Ovary (tissue), 9 donors: ENCODE data around the gene SRCAP. TPM values are rescaled to one million over a fixed set of nuclear protein-coding genes. Genes with fewer than 3 reads are reported as not detected.

Experiments
- DNase-seq, 5 donors: peaks; one replicate each; pipeline ENCODE4 v3.0.0-alpha.2; 2019 to 2020
- H3K27ac ChIP-seq, 2 donors: fragments of 200-600 bp; one replicate each; pipeline versions ENCODE4 v1.5.1 to v1.8.0; 2019 to 2022
- H3K27me3 ChIP-seq: fragments of 200-600 bp; one replicate; pipeline ENCODE4 v1.8.0; 2022
- H3K36me3 ChIP-seq: fragments of 200-600 bp; sonication (generic); one replicate; pipeline ENCODE4 v1.5.1; 2019
- H3K4me1 ChIP-seq: one replicate; pipeline ENCODE4 v1.8.1; 2013; ENCODE audit warnings: mild to moderate bottlenecking, moderate library complexity; ENCODE audit not compliant: insufficient read depth
- H3K4me3 ChIP-seq: fragments of 200-600 bp; sonication (generic); one replicate; pipeline ENCODE4 v1.5.1; 2017
- H3K9me3 ChIP-seq, 2 donors: fragments of 200-600 bp in 1 of 2; sonication (generic) in 1 of 2; one replicate each; pipeline versions ENCODE4 v1.5.1 to v1.8.1; 2013 to 2019; ENCODE audit warnings: mild to moderate bottlenecking in 1 of 2, moderate library complexity in 1 of 2
- CTCF ChIP-seq, 3 donors: fragments of 450-650 bp in 2 of 3; fragments of 200-600 bp in 1 of 3; IDR thresholded peaks; one replicate each; pipeline versions ENCODE4 v1.5.1 to v1.8.0; 2016 to 2022; ENCODE audit warnings: antibody characterized with exemption in 3 of 3, mild to moderate bottlenecking in 1 of 3
- EP300 ChIP-seq: sonication (generic); formaldehyde crosslinking; IDR thresholded peaks from one replicate; pipeline ENCODE4 v1.6.1; 2017; ENCODE audit warnings: antibody characterized with exemption
- POLR2A ChIP-seq: fragments of 450-650 bp; IDR thresholded peaks from one replicate; pipeline ENCODE4 v1.6.1; 2017; ENCODE audit warnings: antibody characterized with exemption, mild to moderate bottlenecking, moderate library complexity
- WGBS, 3 donors: extraction: QIAGEN DNeasy Blood & Tissue Kit in 1 of 3; methylation state at CpG; one replicate each; pipeline versions ENCODE4 v1.1.5 to v1.1.7; 2013 to 2017; 5-methylcytosine and 5-hydroxymethylcytosine counted together
- intact Hi-C, 4 donors: fragments of 100-400 bp; cut with DNase I; formaldehyde crosslinking; loops; one replicate each; pipeline versions ENCODE4 v1.11.0 to v1.15.1; 2022 to 2023
- polyA plus RNA-seq, 2 donors: library from polyadenylated mRNA; stranded (reverse); fragments of 200-250 nt in 1 of 2; fragments of 350-450 nt in 1 of 2; fragmentation: Illumina TruSeq in 1 of 2; extraction: RNeasy Lipid Tissue Mini Kit (QIAGEN cat#74804) in 1 of 2; gene quantifications; one replicate each; pipeline ENCODE4 v1.2.3, GENCODE V29; 2013 to 2014
- total RNA-seq, 7 donors: library from RNA; depleted of rRNA in 2 of 7; stranded (reverse); fragments of >200 nt in 2 of 7; fragmentation: NEBNext Ultra II Directional in 3 of 7; extraction: Animal tissue kit (Norgen Biotek cat#: 25700) in 3 of 7; gene quantifications; one replicate each; pipeline versions ENCODE4 v1.1.0 to v1.2.4, GENCODE V29; 2016 to 2023
- donor health status: DM: no; HTN: no; CAD: no; lungs with moderate emphysema.
- donor health status: DM: no; HTN: no; CAD: no.
- donor health status: Bipolar disorder and iron deficiency.
- donor health status: DM: yes; HTN: yes; CAD: no.
- donor health status: DM: no; HTN: no; CAD: no.
- donor health status: DM: yes; HTN: yes; CAD: no.

The SRCAP gene
- total and polyA plus RNA-seq, 9 donors: 11.4 to 73.1 (median 46.1) TPM

GRCh38 chr16:30761928-30762902 is 63.2 kb downstream of the SRCAP start, which contains the start of the genes CFAP119 and RNF40:
Gene CFAP119, minus strand, starts transcription at chr16:30762062. Its CDS starts 314 bp downstream, at chr16:30761748.
Gene RNF40, plus strand, starts transcription at chr16:30762322. Its CDS starts 224 bp downstream, at chr16:30762546.
- intact Hi-C loops: no loop called here
- DNase-seq: peak; percentile 96 to 98 (median 97)
- peak within 1 kb of the TSS; percentile 70 to 90 for H3K27ac ChIP-seq
- peak within 1 kb of the TSS; percentile 63 for H3K4me3 ChIP-seq
- H3K36me3 ChIP-seq: no peaks in the 10 kb centered on the region
- H3K27me3 ChIP-seq: no peaks in the 10 kb centered on the region
- H3K9me3 ChIP-seq: no peaks in the 10 kb centered on the region
- peaks cover 6% of the 10 kb centered on the region for H3K4me1 ChIP-seq
- WGBS, 3 donors: 0 to 1% (median 0%) methylated on average over 60 of the region's 60 CpGs
- TF ChIP-seq EP300: no peak
- peak; percentile 94 for TF ChIP-seq POLR2A
- peak in 1 of 3 donors; percentile 24 for TF ChIP-seq CTCF (IDR thresholded peaks at IDR 0.05)

GRCh38 chr16:30762991-30763725 is 64.2 kb downstream of the SRCAP start:
- Histone ChIP-seq H3K4me3 (peak overlapping the region; percentile 63), H3K36me3 (no peaks in the 10 kb centered on the region), H3K9me3 (no peaks in the 10 kb centered on the region), H3K4me1 (peaks cover 6% of the 10 kb centered on the region), H3K27me3 (no peaks in the 10 kb centered on the region), H3K27ac (no peak overlapping the region)
- 50 to 58% (median 54%) methylated on average over 15 of the region's 15 CpGs for WGBS, 3 donors
- TF ChIP-seq CTCF (IDR thresholded peaks at IDR 0.05) (no peak), EP300 (no peak), POLR2A (no peak)
- intact Hi-C loops: loop anchor here in 1 of 4 donors (1.0 kb wide), 1 partner anchor 20 kb away; no protein-coding TSS in a partner anchor
- DNase-seq: peak in 2 of 5 donors; percentile 23 to 35

- no peaks in the 10 kb centered on the region for H3K9me3 ChIP-seq
- intact Hi-C loops: no loop called here
- WGBS, 3 donors: 82 to 84% (median 83%) methylated on average over 11 of the region's 11 CpGs
- H3K4me1 ChIP-seq: peaks cover 6% of the 10 kb centered on the region
- no peak overlapping the region for H3K4me3 ChIP-seq
- no peak for TF ChIP-seq CTCF (IDR thresholded peaks at IDR 0.05)
- no peak for TF ChIP-seq EP300
- TF ChIP-seq POLR2A: no peak
- H3K27ac ChIP-seq: no peak overlapping the region
- H3K36me3 ChIP-seq: no peaks in the 10 kb centered on the region
- DNase-seq: peak in 1 of 5 donors; percentile 29
- H3K27me3 ChIP-seq: no peaks in the 10 kb centered on the region
Measured at GRCh38 chr16:30764086-30764485, 65.1 kb downstream of the SRCAP start.

- 90 to 93% (median 92%) methylated on average over 12 of the region's 12 CpGs for WGBS, 3 donors
- Histone ChIP-seq H3K36me3 (no peaks in the 10 kb centered on the region), H3K9me3 (no peaks in the 10 kb centered on the region), H3K27me3 (no peaks in the 10 kb centered on the region), H3K27ac (no peak overlapping the region), H3K4me3 (no peak overlapping the region), H3K4me1 (peaks cover 6% of the 10 kb centered on the region)
- TF ChIP-seq POLR2A (no peak), EP300 (no peak), CTCF (IDR thresholded peaks at IDR 0.05) (no peak)
- intact Hi-C loops: no loop called here
- DNase-seq: peak in 1 of 5 donors; percentile 30
Measured at GRCh38 chr16:30764816-30765465, 66.0 kb downstream of the SRCAP start.
